NCI-H187 treated with DMSO at 0.1 percent for 48 hours (cell line): ENCODE results near the gene TP73.

Experiments
- DNase-seq: peaks from one replicate; lab custom pipeline; 2025; lab: John Stamatoyannopoulos, UW

Gene TP73

DNA sequence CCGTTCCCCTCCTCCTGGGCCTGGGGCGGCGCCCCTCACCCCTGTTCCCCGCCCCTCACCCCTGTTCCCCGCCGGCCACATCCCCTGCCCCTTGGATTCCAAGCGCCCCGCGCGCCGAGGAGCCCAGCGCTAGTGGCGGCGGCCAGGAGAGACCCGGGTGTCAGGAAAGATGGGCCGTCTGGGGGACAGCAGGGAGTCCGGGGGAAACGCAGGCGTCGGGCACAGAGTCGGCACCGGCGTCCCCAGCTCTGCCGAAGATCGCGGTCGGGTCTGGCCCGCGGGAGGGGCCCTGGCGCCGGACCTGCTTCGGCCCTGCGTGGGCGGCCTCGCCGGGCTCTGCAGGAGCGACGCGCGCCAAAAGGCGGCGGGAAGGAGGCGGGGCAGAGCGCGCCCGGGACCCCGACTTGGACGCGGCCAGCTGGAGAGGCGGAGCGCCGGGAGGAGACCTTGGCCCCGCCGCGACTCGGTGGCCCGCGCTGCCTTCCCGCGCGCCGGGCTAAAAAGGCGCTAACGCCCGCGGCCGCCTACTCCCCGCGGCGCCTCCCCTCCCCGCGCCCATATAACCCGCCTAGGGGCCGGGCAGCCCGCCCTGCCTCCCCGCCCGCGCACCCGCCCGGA is at the start of gene TP73:
TSS of gene TP73 (plus strand) at position 587 of the 618 bp plus-strand sequence. CDS start 29,850 bp downstream, outside the sequence.
- no peak for DNase-seq

DNA sequence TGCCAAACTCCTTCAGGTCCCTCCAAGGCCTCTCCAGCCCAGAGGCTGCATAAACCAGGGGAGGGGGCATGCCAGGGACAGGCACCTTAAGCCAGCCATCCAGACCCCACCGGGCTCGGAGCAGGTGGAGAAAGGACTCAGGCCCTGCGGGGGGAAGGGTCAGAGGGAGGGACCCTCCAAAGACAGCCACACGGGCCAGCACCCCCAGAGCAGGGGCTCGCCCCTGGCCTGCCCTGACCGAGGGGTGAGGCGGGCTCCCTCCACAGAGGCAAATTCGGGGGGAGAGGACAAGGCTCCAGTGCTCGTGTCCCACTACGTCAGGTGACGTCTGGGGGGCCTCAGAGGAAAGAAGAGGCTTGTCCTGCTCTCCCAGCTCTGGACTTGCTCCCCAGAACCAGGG is 49.2 kb upstream of the TP73 start:
- DNase-seq = no peak

DNA sequence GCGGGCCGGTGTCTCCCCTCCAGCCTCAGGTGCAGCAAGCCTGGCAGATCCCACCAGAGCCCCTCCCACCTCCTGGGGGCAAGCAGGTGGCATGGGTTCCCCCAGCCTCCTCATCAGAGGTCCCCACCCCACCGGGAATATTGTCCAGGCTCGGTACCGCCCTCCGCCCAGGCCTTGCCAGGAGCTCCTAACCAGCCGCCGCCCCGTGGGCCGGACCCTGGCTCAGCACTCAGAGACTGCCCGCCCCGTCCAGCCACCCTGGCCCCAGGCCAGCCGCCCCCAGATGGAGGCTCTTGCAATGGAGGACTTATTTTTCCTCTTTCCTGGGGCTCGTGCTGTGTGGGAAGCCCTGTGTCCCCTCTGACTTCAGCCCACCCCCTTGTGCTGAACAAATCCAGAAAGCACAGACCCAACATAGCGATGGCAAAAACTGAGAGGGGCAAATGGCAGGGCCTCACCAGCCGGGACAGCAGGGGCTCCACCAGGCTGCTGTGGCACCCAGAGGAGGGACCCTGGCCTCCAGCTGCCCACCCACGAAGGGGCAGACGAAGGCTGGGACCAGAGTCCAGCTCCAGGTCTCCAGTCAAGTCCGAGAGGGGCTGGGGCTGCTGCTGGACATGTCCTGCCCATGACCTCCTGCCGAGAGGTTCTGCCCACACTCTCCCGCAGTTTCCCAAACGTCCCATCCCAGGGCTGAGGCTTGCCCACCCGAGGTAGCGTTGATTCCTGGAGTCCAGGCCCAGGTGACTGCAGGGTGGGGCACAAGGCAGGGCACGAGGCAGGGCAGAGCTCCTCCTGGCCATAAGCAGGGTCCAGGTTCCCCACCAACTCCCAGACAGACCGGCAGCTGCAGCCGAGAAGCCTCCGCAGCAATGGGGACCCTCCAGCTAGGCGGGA is 48.5 kb upstream of the TP73 start:
- no peak for DNase-seq

DNA sequence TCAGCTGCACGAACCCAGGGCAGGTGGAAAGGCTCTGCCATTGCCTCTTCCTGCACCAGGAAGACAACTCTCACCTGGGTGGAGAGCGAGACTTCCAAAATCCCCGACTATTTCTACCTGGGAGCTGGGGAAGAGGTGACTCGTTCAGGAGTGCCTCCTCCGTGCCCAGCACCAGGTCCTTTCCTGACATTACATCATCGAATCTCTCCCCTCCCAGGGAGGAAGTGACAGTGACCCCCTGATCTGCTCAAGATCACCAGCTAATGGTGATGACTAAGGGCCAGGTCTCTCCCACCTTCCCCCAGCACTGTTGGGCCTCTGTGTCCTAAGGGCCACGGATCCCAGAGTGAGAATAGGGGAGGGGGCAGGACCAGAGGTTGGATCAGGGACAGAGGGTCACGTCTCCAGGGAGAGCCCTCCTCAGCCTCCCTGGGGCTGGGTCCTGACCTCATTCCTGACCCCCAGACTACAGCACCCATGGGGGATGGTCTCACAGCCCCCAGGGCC is 47.8 kb upstream of the TP73 start:
- no peak for DNase-seq

DNA sequence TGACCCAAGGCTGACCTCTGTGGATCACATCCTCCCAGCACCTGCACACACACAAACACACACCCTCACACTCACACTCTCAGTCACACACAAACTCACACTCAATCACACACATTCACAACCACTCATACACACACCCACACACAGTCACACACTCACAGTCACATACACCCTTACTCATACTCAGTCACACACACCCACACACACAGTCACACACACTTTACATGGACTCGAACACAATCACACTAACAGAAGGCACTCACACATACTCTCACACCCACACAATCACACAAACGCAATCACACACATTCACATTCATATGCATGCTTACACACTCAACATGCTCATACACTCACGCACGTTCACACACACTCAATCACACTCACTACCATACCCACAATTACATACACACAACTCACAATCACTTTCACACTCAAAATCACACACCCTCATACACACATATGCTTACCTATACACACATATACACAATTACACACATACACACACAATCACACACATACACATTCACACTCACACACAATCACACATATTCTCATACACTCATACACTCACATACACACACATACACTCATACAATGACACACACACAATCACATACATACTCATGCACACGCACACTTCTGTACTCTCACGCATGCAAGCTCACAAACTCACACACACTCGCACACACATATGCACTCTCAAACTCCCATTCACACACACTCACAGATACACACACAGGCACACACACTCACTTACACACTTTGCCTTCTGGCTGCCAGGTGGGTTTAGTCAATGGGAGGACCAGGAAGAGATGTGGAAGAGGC is 47.1 kb upstream of the TP73 start:
- DNase-seq = no peak

DNA sequence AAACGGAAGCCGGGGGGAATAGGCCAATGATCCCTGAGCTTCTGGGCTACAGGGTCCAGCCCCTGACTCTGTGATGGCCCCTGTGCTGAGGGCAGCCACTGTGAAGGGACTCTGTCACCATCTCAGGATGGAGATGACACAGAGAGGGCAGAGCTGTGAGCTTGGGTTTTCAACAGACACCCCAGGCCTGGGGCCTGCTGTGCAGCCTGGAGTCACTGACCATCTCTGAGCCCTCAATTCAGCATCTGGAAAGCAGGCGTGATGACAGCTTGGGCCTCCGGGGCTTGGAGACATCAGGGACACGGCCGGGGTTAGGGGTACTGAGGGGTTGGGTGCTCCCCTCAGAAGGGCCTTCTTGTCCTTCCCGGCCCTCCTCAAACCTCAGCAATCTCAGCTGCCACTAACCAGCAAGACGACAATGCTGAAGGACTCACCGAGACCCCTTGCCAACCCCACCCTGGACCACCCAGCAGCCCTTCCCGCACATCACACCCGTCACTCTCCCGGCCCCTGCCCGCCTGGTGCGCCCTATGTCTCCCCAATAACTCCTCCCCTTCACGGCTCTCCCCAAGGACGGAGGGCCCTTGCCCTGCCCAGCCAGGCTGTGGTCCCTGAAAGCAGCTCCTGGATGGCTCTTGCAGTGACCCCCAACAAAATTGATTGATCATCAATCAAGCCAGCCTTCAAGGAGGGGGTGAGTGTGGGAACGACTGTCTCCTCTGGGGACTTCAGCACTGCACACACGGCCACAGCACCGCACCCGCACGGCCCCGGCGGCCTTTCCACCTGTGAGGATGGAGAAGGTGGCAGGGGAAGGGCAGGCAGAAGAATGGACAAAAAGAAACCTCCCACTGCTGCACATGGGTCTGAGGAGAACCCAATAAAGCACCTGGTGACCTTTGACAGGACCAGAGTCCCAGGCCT is 45.3 kb upstream of the TP73 start:
- no peak for DNase-seq

DNA sequence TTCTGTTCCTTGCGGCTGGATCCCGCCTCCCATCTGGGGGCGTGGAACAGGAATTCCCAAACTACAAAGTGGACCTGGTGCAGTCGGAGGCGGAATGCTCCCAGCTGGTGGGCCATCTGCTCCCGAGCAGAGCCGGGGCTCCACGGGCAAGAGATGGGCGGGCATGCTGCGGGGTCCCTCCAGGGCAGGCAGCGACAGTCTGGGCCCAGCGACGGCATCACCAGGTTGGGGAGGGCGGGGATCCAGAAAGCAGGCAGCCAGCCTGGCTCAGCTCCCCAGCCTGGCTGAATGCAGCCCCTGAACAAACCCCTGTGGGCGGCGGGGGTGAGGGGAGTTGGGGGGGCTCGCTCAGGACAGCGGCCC is 44.6 kb upstream of the TP73 start:
- no peak for DNase-seq

DNA sequence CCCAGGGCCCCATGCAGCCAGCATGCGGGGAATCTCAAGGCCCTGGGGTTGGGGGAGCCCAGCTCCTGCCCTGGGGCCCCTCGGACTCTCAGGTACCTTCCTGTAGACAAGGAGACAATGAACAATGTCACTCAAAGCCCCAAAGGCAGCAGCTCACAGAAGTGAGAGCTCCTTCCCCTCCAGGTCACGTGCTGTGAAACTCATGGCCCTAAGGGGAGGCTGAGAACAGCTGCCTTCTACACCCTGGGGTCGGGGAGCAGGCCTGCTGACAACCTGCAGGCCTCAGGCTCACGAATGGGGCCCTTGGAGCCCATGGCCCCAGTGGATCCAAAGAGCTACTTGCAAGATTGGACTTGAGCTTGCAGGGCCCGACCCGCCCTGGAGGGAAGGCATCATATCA is 44.2 kb upstream of the TP73 start:
- DNase-seq = no peak

DNA sequence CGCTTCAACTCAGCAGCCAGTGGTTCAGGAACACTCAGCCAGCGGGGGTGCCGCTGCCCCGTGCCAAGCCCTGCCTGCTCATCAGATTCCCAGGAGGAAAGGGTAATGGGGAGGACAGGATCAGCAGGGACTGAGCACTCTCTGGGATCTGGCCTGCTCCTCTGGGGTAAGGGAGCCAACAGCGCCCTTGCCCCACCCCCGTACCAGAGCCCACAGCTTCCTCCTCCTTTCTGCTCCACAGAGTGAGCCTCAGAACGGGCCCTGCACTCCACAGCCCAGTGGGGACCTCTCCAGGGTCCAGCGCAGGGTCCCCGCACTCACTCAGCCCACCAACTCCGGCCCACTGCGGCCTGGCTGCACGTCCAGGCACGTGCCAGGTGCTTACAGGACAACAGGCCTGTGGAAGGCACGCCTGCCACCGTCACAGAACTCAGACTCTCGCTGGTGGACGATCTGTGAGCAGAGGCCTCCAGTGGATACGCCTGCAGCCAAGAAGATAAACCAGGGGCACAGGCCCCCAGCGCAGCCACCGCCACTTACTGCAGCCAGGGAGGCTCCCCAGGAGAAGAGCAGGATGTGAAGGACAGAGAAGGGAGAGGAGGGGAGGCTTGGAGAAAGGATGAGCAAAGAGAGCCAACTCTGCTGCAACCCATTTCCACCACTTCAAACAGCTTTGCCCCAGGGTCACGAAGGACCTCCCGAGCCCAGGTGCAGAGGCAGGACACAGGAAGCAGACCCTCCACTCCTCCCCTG is 43.1 kb upstream of the TP73 start:
- DNase-seq = no peak

DNA sequence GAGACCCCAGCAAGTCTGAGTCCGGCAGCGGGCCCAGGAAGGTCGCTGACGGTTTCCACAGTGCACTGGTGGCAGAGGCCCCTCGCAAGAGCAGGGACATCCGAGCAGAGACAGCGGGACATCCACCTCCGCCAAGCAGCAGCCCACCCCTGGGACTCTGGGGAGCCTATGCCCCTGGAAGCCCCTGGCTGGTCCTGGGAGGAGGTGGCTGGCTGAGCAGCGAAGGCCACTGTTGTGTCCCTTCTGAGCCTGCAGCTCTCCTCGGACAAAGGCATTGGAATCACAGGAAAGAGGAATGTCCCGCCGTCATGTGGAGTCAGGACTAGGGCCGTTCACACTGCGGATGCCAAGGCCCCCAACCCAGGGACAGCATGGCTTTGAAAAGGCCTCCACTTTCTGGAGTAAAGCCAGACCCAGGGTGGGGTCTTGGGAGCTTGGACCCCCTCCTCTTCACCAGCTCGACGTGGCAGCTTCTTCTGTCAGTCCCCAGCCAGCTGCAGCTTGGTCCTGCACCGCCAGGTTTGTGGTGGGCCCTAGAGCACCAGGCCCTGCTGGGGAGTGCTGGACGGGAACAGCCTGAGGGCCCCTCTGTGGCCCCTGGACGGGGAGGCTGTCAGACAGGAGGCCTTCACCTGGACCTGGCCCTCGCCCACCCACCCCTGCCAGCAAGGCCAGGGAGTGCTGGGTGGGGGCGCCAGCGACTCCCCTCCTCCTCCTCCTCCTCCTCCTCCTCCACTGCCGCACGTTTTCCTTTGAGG is 42.4 kb upstream of the TP73 start:
- DNase-seq = no peak

DNA sequence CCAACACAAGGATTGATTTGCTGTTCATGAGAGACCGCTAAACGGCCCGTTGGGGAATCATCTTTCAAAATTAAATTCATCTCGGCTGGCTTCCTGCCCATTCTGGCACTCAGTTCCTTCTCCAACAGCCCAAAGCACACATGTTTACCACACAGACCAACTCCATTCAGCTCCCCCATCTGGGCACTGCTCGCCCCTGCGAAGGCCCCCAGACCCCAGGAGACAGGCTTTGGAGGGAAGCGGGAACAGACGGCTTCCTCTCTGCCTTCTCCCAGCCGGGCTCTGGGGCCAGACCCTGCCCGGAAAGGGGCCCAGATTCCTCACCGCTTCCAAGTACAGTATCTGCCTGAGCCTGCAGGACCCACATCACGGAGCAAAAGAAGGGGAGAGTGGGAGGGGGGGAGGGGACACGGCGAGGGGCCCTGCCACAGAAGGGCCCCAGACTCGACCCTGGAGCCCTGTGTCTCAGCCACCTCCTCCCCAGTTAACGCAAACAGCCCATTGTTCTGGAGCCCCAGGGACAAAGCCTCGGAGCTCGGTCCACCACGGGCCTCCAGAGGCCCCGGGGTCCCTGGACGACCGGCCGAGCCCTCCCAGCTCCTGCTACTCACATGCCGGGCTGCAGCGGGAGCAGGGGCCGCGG is 41.7 kb upstream of the TP73 start:
- DNase-seq = no peak

DNA sequence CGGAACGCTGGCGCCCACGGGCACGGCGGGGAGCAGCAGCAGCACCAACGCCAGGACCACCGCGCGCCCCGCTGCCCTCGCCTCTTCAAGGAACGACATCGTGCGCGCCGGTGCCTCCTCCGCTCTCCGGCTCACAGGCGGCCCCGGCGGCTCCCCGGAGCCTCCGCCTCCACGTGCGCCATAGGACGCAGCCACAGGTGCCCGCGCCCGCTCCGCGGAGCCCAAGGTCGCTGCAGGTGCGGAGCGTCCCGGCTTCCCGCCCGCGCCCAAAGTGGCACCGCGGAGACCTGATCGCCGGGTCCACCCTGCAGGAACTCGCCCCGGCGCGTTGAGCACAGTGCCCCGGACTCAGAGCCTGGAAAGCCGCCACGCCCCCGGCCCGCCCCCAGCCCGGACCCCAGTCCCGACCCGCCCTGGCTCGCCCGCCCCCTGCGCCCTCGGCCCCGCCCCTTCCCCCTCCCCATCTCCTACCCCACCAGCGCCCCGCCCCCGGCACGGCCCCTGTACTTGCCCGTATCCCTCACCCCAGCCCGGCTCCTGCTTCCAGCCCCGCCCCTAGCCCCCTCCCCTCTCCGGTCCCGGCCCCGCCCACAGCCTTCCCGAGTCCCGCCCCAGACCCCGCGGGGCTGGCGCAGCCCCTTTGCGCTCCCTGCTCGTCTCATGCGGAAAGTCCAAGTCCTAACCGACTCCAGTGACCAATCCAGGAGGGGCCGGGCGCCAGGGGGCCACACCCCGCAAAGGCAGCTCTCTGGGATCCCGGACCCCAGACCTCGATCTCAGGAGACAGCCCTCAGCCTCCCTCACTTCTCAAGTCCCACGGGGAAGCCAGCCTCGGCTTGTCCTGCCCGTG is 40.9 kb upstream of the TP73 start, which contains the start of gene MEGF6:
TSS of gene MEGF6 (minus strand) at position 339 of the 850 bp plus-strand sequence. CDS start at position 99, 240 bp downstream.
- DNase-seq = no peak

DNA sequence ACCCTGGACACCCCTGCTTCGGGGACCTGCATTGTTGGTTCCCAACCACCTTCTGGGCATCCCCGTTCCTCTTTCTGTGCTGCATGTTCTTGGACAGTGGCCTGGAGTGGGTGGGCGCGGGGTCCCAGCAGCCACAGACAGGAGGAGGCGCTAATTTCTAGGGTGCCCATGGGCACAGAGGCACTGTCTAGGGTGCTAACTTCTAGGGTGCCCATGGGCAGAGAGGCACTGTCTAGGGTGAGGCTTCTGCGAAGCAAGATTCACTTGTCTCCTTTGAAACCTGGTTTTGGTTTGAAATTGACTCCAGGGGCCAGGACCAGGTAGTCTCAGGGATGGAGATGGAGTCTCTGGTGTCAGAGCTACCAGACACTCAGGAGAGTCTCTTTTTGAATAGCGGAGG is 40.2 kb upstream of the TP73 start:
- DNase-seq = no peak

DNA sequence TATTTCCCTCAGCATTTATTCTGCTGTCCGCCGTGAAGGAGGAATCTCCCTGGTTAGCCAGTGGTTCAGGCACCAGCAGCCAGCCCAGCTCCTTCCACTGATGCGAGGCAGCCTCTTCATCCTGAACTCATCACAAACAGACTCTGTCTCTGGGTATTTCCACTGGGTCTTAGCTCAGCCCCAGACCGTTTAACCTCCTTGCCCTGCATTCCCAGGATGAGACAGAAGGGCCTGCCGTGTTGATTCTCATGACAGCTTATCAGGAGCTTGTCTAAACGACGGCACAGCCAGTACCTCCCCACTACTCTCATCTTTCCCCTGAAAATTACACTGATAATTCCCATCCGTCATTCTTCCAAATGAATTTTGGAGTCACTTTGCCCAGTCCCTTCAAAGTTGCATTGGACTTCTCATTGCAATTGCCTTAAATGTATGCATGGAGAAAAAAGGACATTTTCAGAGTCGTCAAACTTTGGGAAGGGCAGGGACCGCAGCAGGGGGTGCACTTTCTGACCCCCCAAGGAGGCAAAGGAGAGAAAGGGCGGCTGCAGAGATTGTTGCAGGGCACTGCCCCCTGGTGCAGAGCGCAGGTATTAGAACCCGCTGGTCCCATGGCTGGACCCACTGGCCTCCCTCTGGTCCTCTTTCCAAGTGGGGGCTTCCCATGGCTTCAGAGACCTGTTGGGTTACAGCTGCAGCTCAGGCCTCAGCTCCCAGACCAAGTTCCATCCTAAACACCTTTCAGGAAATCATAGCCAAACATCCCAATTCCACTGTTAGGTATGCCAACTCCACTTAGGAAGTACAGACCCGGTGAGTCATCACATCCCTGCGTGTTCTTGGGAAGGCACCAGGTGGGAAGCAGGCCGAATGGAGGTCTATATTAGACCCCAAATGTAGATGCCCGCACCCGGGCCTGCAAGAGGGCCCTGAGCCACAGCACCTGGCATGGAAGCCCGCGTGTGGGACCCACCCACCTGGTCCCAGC is 37.3 kb upstream of the TP73 start:
- no peak for DNase-seq

DNA sequence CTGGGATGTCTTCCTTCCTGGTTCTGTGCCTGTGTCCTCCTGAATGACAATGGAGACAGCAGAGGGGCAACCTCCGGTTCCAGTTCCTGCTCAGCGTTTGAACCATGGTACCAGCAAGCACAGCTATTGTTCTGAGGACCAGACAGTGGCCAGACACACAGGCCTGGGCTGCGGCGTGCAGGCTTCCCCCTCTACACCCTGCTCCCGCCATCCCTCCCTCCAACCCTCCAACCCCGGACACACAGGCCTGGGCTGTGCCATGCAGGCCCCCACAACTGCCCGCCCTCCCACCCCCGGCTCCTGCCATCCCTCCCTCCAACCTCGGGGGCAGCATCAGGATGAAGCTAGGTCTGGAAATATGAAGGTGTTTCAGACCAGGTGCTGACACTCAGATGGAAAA is 35.5 kb upstream of the TP73 start:
- DNase-seq = no peak

DNA sequence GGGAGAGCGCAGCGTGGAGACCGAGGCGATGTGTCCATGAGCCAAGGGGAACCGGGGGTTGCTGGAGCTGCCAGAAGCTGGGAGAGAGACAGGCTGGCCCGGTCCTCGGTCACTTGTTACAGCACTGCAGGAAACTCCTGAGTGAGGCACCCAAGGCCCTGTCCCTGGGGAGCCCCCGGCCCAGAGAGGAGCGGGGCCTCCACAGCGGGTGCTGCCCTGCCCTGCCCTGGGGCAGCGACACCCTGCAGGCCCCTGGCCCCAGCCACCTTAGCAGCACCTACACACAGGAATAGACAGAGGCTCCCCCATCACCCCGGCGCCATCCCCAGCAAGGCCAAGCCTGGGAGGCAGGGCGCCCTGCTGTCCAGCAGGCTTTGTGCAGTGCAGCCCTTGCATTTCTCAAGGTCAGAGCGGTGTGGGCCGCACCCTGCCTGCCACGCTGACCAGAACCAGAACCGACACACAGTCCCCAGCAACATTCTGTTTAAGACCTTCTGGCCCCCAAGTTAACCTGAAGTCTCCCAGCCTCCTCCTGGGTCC is 34.4 kb upstream of the TP73 start:
- no peak for DNase-seq

DNA sequence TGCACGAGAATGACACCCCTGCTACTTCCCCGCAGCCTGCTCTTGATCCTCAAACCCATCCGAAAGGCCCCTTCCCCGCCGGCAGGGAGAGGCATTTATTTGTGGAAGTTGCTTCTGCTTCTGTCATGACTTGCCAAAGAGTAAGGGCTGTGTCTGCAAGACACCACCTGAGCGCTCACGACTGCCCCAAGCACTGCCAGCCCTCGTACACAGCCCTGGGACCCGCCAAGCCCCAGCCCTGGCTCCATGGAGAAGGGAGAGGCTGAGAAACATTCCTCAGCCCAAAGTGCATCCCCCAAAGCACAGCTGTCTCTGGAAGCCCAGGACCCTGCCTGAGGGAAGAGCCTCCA is 33.8 kb upstream of the TP73 start:
- no peak for DNase-seq
